G401.6 (cell line): Measurements from ENCODE around the gene LRRC28.

Experiments used
- FAIRE-seq: peaks from 2 replicates; lab custom pipeline; 2012; peaks lifted over from hg19 to GRCh38; lab: Jason Lieb, UNC

The LRRC28 gene

DNA sequence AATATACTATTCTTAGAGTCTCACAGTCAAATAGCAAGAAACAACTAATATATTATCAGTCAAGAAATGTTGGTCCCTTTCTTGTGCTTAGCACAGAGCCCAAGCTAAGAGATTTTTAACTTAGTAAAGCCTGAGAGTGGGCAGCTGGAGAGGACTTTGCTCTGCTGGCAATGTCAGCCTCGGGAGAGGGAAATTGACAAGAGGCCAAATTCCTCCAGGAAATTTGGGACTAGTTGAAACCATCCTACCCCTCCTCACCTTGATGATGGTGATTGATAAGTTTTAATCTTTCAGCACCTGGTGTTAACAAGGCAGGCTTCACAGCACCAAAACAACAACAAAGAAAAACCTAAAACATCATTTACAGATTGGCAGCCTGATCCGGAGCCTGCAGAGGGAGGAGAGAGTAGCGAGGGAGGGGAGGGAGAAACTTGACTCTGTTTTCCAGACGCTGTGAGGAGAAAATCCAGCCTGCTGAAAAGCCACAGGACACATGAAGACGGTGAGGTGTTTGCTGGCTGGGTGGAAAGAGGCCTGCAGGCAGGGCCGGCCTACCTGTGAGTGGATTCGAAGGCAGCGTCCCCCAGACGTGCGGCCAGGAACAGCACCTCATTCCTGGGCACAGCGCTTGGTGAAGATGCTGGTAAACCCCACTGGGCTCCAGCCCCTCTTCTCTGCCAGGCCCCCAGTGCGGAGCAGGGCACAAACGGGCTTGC is 150.9 kb downstream of the LRRC28 start:
- FAIRE-seq: no peak

DNA sequence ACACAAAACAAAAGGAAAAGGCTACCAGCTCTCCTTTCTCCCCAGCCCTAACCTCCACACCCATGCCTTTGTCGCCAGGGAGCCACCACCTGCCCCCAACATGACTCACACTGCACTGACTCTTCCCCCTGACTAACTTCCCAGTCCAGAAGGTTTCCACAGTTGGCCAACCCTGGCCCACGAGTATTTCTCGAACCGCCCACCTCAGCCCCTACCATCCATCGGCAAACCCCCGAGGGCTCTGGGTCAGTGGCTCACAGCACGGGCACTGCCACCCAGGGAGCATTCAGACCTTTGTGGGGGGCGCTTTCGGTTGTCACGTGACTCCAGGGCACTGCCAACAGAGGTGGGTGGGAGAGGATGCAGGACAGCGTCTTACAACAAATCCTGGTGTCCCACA is 152.3 kb downstream of the LRRC28 start:
- no peak for FAIRE-seq

DNA sequence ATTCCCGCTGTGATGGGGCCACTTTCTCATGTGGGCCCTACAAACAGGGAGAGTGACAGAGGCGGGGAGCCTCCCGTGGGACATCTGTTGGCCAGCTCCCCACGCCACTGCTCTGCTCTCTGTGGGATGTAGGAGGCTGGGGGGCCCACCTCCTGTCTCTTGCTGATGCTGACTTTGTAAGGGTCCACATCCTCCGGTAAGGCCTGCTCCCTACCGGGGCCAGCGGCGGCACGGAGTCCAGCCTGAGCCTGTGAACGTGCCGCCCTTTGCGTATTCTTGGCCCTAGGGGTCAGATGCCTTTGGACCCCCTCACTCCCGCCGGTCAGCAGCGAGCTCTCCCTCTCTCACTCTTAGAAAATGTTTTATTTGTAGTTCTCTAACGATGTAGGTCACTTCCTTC is 153.2 kb downstream of the LRRC28 start:
- FAIRE-seq: no peak

DNA sequence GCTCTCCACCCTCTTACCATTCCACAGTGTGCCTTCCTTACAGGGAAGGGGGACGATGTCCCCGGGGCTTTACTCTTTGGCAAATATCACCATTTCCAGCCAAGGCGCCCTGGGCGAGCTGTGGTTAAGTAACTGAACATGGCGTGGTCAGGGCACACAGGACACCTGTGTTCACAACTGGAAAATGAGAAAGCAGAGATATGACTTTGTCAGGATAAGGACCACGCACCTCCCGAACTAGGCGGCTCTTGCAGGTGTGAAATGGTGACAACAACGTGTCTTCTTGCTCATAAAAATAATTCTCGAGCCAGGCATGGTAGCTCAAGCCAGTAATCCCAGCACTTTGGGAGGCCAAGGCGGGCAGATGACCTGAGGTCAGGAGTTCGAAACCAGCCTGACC is 154.8 kb downstream of the LRRC28 start:
- FAIRE-seq: no peak

DNA sequence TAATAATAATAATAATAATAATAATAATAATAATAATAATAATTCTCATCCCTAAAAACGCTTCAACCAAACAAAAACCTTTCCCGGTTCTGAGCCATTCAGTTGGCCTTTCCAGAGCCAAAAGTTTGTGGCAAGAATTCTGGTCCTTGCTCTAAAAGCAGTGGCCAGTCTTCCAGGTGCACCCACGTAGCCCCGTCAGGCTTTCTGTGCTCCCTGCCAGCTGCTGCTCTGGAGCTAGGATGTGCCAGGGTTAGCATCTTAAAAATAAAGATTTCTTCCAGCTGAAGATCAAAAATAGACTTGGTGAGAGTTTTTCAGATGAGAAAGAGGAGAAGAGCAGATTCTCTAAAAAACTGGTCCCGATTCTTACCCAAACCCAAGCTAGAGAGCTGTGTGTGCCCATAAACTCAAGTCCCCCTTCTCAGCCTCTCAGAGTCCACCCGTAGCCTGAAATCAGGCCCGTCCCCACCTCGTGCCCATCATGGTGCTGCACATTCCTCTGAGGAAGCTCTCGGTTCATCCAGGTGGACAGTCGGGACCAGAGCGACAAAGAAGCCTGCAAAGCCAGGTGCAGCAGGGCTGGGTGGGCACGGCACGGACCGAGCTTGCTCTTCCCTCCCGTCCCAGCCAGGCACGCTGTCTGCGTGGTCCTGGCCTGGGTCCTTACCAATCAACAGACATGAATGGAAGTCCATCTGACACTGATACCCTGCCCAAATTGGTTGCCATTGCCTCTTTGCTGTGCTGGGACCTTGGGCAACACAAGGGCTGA is 155.6 kb downstream of the LRRC28 start:
- FAIRE-seq: no peak

DNA sequence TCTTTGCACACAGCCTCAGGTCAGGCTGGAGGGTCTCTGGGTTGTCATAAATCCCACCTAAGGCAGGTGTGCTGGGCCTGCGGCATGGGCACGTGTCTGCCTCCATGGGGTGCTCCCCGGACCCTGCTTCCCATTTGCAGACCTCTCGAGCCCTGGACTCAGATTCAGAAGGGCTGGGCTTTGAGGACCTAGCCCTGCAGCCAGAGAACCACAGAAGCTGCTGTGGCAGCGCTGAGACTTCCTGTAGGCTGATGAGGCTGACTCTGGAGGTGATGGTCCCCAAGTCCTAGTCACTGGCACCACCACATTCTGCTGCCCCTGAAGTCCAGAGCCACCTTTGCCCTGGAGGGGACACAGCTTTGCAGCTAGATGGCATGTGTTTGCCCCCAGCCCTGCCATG is 156.4 kb downstream of the LRRC28 start:
- no peak for FAIRE-seq

DNA sequence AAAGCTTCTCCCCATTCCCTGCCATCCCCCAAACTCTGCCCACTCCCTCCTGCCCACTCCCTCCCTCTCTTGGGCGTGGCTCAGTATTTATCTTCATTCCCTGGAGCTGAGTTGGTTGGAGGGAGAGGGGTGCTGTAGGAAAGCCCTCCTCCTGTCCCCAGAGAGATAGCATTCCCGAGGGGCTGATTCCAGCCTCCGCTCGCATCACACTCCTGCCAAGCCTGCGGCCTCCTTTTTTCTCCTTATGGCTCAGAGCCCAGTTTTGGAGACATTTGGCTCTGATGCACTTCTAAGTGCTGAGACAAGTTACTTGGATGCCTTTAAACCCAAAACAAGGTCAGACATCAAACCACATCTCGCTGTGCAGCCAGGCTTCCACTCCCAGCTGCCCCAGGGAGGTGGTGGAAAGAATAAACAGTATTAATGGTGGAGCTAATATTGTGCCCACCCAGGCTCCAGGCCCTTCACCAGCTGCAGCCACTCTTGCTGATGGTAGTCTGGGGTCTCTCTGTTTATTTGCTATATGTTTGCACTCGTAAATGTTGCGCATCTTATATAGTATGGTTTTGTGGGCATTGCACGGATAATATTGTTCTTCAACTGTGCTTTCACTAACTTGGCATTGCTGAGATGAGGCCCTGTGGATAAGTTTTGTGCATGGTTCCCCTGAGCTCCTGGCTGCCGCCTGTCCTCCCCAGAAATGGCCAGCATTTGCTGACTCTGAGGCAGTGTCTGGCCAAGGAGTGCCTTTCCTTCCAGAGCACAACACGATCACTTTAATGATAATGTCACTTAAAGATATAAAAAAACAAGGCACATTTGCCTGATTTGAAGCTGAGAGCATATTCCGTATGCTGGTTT is 157.2 kb downstream of the LRRC28 start:
- FAIRE-seq: no peak

DNA sequence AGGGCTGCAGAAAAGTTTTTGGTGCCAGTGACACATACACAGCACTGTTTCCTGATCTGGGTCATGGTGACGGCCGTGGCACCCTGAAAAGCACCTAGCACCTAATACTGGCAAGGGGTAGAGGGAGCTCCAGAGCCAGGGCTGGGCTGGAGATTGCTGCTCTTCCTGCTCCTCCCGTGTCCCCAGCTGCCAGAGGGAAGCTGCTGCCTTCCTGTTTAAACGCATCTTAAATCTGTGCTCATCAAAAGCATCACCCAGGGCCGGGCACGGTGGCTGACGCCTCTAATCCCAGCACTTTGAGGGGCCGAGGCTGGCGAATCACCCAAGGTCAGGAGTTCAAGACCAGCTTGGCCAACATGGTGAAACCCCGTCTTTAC is 157.8 kb downstream of the LRRC28 start:
- no peak for FAIRE-seq

DNA sequence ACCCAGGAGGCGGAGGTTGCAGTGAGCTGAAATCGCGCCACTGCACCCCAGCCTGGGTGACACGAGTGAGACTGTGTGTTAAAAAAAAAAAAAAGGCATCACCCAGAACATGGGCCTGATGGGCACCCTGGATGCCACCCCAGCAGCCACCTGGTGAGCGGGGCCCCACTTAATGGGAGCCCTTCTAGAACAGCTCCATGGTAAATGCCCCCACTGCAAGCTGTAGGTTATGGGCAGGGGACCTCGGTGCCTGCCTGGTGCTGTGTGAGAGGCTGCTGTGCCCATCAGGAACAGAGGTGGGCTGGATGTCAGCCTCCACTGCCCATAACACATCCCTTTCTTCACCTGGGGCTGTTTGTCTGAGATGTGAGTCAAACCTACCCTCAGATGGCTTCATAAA is 158.3 kb downstream of the LRRC28 start:
- FAIRE-seq: no peak

DNA sequence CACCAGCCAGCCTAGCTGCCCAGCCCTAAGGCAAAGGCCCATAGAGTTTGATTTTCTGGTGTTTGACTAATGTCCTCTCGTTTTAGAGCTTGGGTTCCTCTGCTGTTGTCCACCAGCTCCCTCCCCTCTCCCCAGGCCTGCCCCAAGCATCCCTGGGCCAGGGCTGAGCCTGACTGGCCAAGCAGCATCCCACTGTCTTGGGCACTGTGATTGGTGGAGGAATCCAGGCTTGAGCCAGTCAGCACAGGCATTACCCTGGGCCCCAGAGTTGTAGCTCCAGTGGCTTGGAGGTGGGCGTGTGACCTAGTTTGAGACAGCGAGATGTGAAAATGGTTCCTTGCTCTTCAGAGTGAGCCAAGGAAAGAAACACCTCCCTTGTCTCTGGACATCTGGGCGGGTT is 159.2 kb downstream of the LRRC28 start:
- FAIRE-seq: no peak

DNA sequence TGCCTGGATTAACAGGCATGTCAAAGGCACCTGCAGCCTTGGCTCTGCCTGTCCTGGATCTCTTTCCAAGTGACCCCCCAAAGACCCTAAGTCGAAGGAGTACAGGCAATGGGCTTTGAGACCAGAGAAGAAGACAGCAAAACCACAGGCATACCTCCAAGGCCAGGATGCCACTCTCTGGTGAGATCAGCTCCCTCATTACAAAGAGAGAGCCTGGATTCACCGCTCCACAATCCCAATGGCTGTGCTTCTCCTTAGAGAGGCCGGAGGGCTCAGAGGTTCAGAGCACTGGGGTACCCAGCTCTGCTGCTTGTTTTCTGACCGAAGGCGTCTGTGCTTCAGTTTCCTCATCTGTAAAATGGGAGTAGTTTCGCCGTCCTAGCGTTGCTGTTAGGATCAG is 160.0 kb downstream of the LRRC28 start:
- no peak for FAIRE-seq

DNA sequence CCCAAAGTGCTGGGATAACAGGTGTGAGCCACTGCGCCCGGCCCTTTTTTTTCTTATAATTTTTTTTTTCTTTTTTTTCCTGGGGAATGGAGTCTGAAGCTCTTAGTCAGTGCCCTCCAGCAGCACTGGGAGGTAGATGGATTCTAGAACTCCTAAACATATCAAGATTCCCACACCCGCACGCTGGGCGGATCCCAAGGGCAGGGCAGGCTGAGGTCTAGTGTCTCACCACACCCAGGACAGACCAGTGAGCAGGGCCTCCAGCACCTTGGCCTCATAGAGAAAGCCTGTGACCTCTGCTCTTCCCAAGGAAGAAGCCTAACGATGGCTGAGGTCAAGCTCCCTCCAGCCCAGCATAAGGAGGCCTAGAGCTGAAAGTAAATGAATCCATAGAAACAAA is 160.8 kb downstream of the LRRC28 start:
- FAIRE-seq: no peak

DNA sequence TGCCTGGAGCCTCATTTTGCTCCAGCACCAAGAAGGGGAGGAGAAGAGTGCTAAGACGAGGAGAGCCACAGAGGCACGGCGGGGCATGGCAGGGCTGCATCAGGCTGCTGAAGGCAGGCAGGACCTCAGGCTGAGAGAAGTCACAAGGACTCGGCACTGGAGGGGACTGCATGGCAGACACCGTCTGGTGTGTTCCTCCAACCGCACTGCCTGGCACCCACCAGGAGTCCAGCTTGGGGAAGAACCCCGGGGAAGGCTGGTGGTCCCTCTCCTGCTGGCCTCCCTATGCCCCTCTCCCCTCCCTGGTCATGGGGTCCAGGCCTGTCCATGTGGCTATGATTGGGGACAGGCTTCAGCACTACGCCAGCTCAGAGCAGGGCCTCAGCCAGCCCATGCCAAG is 161.3 kb downstream of the LRRC28 start:
- FAIRE-seq: no peak

DNA sequence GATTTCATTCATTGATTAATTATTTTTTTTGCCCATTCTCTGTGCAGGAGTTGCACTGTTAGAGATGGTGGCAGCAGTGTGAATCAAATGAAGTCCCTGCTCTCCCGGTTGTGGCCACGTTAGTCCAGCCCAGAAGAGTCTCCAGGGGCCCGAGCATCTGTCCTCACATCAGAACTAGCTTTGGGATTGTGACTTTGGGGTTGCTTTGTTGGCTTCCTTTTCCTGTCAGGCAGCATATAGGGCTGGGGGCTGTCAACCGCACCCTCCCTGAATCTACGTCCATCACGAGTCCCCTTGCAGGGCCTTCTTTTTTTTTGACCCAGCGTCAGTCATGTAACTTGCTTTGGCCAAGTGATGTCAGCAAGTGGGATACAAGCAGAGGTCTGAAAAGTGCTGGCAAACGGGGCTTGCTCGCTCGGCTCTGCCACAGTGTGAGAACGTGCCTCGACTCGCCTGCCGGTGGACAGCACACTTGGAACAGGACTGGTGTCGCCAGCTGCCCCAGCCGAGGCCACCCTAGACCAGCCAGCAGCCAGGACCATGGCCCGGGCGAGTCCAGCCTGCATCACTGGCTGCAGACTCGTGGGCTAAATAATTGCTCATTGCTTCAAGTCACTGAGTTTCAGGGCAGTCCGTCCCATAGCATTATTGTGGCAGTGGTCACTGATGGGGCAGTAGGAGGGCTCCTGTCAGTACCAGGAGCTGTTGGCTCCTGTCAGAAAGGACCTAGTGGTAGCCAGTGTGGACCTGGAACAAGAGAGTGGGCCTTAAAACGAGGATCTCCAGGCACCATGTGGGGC is 162.9 kb downstream of the LRRC28 start:
- FAIRE-seq: no peak

DNA sequence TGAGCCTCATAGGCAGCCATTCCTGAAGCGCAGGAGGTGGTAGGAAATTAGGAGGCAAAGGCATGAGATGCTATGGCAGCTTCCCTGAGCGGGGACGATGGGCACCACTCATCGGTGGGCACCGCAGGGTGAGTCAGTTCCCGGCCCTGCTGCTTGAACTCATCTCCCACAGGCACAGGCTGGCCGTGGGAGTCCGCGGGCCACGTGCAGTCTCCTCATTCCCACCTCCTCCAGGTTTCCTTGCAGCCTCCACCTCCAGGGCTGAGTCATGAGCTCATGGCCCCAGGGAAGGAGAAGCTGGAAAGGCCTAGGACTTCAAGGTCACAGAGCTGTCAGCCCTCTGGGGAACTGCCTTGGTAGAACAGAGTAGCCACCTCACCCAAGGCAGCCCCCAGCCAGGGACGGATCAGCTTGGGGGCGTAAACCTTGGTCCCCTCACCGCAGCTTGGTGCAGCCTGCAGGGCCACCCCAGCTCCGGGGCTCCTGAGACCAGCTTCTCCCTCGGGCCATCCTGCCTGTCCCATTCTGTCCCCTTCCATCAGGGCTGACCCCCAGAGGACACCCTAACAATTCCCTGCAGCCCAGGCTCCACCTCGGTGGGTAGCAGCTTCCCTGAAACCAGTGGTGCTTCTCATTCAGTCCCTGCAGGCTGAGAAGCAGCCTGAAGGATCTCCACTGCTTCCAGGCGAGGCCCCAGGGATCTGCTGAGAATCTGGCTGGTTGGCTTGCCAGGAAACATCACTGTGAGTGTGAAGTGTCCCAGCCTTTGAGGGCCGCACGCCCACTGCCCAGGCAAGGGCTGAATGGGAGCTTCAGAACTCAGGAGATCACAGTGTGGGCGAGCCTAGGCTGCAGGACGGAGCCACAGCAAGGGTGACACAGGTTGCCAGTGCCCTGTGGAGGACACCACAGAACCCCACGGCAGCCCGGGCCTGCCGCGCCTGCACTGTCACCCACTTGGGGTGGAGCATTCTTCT is 163.8 kb downstream of the LRRC28 start:
- no peak for FAIRE-seq

DNA sequence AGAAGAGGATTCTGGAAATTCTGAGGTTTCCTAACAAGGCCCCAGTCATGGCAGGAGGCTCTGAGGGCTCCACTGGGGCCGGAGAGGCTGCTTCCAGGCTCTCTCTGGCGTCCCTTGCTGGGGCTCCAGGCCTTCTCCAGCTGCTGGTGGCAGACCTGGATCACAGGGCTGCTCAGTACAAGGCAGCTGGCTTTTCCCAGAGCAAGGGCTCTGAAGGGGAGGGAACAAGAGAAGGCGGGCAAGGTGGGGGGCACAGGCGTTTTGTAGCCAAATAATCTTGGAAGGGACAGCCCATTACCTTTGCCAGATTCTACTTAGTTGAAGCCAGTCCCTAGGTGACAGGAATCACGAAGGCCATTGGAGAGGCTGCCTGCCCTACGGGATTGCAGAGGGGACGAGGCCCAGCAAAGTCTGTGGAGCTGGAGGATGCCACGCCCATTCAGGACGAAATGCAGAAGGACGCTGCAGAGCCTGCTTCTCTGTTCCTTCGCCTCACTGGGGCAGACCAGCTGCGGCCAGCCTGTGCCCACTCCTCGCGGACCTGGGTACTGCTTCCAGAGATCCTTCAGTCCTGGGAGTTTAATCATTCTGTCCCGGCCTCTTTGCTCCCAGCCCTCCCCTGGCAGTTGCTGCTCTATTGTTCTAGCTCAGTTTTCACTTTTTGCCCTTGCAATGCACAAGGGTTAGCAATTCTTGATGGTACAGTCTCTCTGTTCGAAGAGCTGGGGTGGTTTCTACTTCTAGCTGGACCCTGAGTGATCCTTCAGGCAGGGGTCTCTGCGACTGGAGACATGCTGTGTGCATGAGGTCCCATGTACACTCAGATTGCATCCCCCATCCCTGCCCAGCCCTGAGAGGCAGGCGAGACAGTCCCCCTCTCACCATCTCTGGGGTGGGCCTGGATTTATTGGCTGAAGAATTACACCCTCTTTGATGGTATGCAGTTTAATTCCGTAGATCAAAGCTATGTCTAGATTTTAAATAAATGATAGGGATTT is 165.2 kb downstream of the LRRC28 start:
- FAIRE-seq: no peak

DNA sequence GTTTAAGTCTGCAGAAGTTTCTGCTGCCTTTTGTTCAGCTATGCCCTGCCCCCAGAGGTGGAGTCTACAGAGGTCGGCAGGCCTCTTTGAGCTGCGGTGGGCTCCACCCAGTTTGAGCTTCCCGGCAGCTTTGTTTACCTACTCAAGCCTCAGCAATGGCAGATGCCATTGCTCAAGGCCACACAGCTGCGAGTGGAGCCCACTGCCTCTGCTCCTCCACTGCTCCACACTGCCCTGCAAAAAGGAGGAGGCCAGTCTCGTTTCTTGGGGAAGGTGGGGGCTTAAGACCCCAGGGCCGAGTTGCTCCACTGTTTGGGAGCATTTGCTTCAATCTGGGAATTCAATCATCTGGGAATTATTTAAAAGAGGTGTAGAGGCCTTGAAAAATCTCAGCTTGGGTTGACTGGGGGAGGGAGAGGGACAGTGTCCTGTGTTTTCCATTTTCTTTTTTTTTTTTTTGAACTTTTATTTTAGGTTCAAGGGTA is 169.9 kb downstream of the LRRC28 start:
- no peak for FAIRE-seq

DNA sequence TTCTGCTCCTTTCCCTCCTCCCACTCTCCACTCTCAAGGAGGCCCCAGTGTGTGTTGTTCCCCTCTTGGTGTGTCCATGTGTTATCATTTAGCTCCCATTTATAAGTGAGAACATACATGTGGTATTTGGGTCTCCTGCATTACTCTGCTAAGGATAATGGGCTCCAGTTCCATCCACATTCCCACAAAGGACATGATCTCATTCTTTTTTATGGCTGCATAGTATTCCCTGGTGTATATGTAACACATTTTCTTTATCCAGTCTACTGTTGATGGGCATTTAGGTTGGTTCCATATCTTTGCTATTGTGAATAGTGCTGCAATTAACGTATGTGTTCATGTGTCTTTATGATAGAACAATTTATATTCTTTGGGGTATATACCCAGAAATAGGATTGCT is 170.5 kb downstream of the LRRC28 start:
- no peak for FAIRE-seq
